Right atrium auricular region (tissue), 2 donors: ENCODE results near the gene RAB8B. TPM values are rescaled to one million over a fixed set of nuclear protein-coding genes. Genes with fewer than 3 reads are reported as not detected.

Source experiments
- DNase-seq: peaks from one replicate; pipeline ENCODE4 v3.0.0-alpha.2; 2019; ENCODE audit warnings: low spot score
- H3K27ac ChIP-seq, 2 donors: fragments of 200-600 bp; sonication (generic); 1 replicate in 1 of 2; 2 replicates in 1 of 2; pipeline ENCODE4 v1.5.1; 2016 to 2019
- H3K27me3 ChIP-seq, 2 donors: fragments of 200-600 bp; sonication (generic); one replicate each; pipeline versions ENCODE4 v1.5.1 to v1.6.0; 2017 to 2019
- H3K36me3 ChIP-seq: fragments of 200-600 bp; sonication (generic); one replicate; pipeline ENCODE4 v1.5.1; 2016
- H3K4me1 ChIP-seq, 2 donors: fragments of 200-600 bp; sonication (generic); one replicate each; pipeline versions ENCODE4 v1.5.1 to v1.6.0; 2017 to 2019
- H3K4me3 ChIP-seq, 2 donors: fragments of 200-600 bp; sonication (generic); 1 replicate in 1 of 2; 2 replicates in 1 of 2; pipeline ENCODE4 v1.5.1; 2017 to 2019; ENCODE audit warnings: mild to moderate bottlenecking in 1 of 2, moderate library complexity in 1 of 2
- H3K9me3 ChIP-seq, 2 donors: fragments of 200-600 bp; sonication (generic); one replicate each; pipeline ENCODE4 v1.5.1; 2019
- CTCF ChIP-seq, 2 donors: fragments of 200-600 bp; sonication (generic); IDR thresholded peaks; one replicate each; pipeline ENCODE4 v1.5.1; 2019; ENCODE audit warnings: antibody characterized with exemption in 2 of 2
- total RNA-seq, 2 donors: library from RNA; depleted of rRNA; stranded (reverse); fragments of >200 nt; gene quantifications; one replicate each; pipeline ENCODE4 v1.1.0, GENCODE V29; 2016

The RAB8B gene
- total RNA-seq, 2 donors from 2014 or later: 10.2 to 19.3 TPM

- no peak for TF ChIP-seq CTCF (IDR thresholded peaks at IDR 0.05)
- Histone ChIP-seq H3K27me3 (no peaks in the 10 kb centered on the region), H3K9me3 (no peaks in the 10 kb centered on the region), H3K4me3 (no peak overlapping the region), H3K36me3 (no peaks in the 10 kb centered on the region), H3K4me1 (peaks cover 0 to 49% of the 10 kb centered on the region in 2 donors), H3K27ac (no peak overlapping the region)
- no peak for DNase-seq
Measured at GRCh38 chr15:63196842-63197241, 7.4 kb downstream of the RAB8B start.

- H3K36me3 ChIP-seq: no peaks in the 10 kb centered on the region
- no peak overlapping the region for H3K4me3 ChIP-seq
- no peak for DNase-seq
- TF ChIP-seq CTCF (IDR thresholded peaks at IDR 0.05): no peak
- H3K4me1 ChIP-seq: peaks cover 0 to 49% of the 10 kb centered on the region in 2 donors
- H3K9me3 ChIP-seq: no peaks in the 10 kb centered on the region
- no peaks in the 10 kb centered on the region for H3K27me3 ChIP-seq
- no peak overlapping the region for H3K27ac ChIP-seq
Measured at GRCh38 chr15:63197626-63198025, 8.2 kb downstream of the RAB8B start.

- Histone ChIP-seq H3K27ac (no peak overlapping the region), H3K36me3 (no peaks in the 10 kb centered on the region), H3K4me3 (no peak overlapping the region), H3K9me3 (no peaks in the 10 kb centered on the region), H3K27me3 (no peaks in the 10 kb centered on the region), H3K4me1 (peaks cover 0 to 47% of the 10 kb centered on the region in 2 donors)
- TF ChIP-seq CTCF (IDR thresholded peaks at IDR 0.05): no peak
- no peak for DNase-seq
Measured at GRCh38 chr15:63198371-63199250, 9.2 kb downstream of the RAB8B start.

GRCh38 chr15:63200464-63201249, 11.3 kb downstream of the RAB8B start:
- TF ChIP-seq CTCF (IDR thresholded peaks at IDR 0.05): no peak
- peaks cover 0 to 31% of the 10 kb centered on the region in 2 donors for H3K4me1 ChIP-seq
- no peaks in the 10 kb centered on the region for H3K27me3 ChIP-seq
- no peak overlapping the region for H3K4me3 ChIP-seq
- DNase-seq: no peak
- H3K36me3 ChIP-seq: no peaks in the 10 kb centered on the region
- H3K9me3 ChIP-seq: no peaks in the 10 kb centered on the region
- no peak overlapping the region for H3K27ac ChIP-seq

- DNase-seq: no peak
- Histone ChIP-seq H3K27ac (no peak overlapping the region), H3K4me1 (peaks cover 0 to 18% of the 10 kb centered on the region in 2 donors), H3K36me3 (no peaks in the 10 kb centered on the region), H3K9me3 (no peaks in the 10 kb centered on the region), H3K27me3 (no peaks in the 10 kb centered on the region), H3K4me3 (no peak overlapping the region)
- TF ChIP-seq CTCF (IDR thresholded peaks at IDR 0.05): no peak
Measured at GRCh38 chr15:63202861-63203260, 13.5 kb downstream of the RAB8B start.
